Chondrocyte (in vitro differentiated cells): ENCODE results near the gene ECHDC3. TPM values are rescaled to one million over a fixed set of nuclear protein-coding genes. Genes with fewer than 3 reads are reported as not detected.

Experiments used
- DNase-seq: peaks from one replicate; pipeline ENCODE4 v3.0.0; 2021; ENCODE audit warnings: mixed read lengths, low spot score
- H3K27ac Mint-ChIP-seq: one replicate; pipeline ENCODE4 v1.8.0; 2021; ENCODE audit warnings: mild to moderate bottlenecking, moderate library complexity, mixed read lengths; ENCODE audit not compliant: unreplicated experiment
- H3K27me3 Mint-ChIP-seq: 2 replicates; pipeline ENCODE4 v1.8.0; 2021; ENCODE audit warnings: low read depth, mixed read lengths
- H3K36me3 Mint-ChIP-seq: 2 replicates; pipeline ENCODE4 v1.8.0; 2021; ENCODE audit warnings: low read depth, mixed read lengths
- H3K4me1 Mint-ChIP-seq: 2 replicates; pipeline ENCODE4 v1.8.0; 2021; ENCODE audit warnings: low read depth, mild to moderate bottlenecking, mixed read lengths
- H3K4me3 Mint-ChIP-seq: one replicate; pipeline ENCODE4 v1.8.0; 2021; ENCODE audit warnings: mild to moderate bottlenecking, moderate library complexity, mixed read lengths; ENCODE audit not compliant: unreplicated experiment
- H3K9me3 Mint-ChIP-seq: 2 replicates; pipeline ENCODE4 v1.8.0; 2021; ENCODE audit warnings: low read depth, mixed read lengths
- long read RNA-seq: library from polyadenylated mRNA; stranded (forward); transcript quantifications from one replicate; pipeline ENCODE4 v2.0.0, GENCODE V29; 2021
- total RNA-seq: library from RNA; stranded (reverse); gene quantifications from 3 replicates; pipeline ENCODE4 v1.2.1, GENCODE V29; 2021
- TF ChIP-seq, protein P1 (sequence below): fragments of 200-600 bp; sonication (generic); IDR thresholded peaks from 2 replicates; pipeline ENCODE4 v1.5.0; 2021; ENCODE audit warnings: antibody characterized with exemption, mild to moderate bottlenecking, moderate library complexity

Gene ECHDC3, protein sequence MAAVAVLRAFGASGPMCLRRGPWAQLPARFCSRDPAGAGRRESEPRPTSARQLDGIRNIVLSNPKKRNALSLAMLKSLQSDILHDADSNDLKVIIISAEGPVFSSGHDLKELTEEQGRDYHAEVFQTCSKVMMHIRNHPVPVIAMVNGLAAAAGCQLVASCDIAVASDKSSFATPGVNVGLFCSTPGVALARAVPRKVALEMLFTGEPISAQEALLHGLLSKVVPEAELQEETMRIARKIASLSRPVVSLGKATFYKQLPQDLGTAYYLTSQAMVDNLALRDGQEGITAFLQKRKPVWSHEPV
- 0.41 to 6.5 TPM (median 5.7 TPM) in 3 replicates for total RNA-seq
- long read RNA-seq, transcript ECHDC3-201 (5 exons, 1,649 nt), result major isoform, 19 of 24 reads
- long read RNA-seq, partial matches to known transcripts, result 2 of 24 reads
- long read RNA-seq, other reads (novel, unspliced or antisense), result 3 of 24 reads

DNA sequence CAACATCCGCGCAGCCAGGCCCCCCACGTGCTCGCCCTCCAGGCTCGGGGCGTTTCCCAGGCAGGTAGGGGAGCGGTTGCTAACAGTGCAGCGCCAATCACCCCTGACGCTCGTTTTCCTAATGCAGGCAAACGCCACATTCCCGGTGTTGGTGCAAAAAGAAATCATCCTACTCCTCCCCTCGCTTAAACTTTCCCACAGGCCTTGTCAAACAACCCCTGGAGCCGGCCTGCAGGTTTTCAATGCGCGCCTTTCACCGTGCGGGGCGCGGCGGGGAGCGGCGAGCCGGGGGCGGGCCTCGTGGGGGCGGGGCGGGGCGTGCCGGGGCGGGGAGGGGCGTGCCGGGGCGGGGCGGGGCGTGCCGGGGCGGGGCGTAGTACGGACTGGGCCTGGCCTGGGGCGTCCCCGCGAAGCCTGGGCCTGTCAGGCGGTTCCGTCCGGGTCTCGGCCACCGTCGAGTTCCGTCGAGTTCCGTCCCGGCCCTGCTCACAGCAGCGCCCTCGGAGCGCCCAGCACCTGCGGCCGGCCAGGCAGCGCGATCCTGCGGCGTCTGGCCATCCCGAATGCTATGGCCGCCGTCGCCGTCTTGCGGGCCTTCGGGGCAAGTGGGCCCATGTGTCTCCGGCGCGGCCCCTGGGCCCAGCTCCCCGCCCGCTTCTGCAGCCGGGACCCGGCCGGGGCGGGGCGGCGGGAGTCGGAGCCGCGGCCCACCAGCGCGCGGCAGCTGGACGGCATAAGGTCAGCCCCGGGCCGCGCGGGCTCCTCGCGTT lies at the start of gene ECHDC3:
Gene ECHDC3 (plus strand): TSS at position 374 of the 770 bp plus-strand sequence. CDS start 195 bp downstream, at position 569.
- no peak within 1 kb of the TSS for H3K27ac Mint-ChIP-seq
- H3K4me3 Mint-ChIP-seq, result peak within 1 kb of the TSS; percentile 63
- no peaks in the 10 kb centered on the region for H3K27me3 Mint-ChIP-seq
- H3K4me1 Mint-ChIP-seq, result peaks cover 17% of the 10 kb centered on the region
- no peak for DNase-seq
- peaks cover 4% of the 10 kb centered on the region for H3K9me3 Mint-ChIP-seq
- TF ChIP-seq, protein P1, sequence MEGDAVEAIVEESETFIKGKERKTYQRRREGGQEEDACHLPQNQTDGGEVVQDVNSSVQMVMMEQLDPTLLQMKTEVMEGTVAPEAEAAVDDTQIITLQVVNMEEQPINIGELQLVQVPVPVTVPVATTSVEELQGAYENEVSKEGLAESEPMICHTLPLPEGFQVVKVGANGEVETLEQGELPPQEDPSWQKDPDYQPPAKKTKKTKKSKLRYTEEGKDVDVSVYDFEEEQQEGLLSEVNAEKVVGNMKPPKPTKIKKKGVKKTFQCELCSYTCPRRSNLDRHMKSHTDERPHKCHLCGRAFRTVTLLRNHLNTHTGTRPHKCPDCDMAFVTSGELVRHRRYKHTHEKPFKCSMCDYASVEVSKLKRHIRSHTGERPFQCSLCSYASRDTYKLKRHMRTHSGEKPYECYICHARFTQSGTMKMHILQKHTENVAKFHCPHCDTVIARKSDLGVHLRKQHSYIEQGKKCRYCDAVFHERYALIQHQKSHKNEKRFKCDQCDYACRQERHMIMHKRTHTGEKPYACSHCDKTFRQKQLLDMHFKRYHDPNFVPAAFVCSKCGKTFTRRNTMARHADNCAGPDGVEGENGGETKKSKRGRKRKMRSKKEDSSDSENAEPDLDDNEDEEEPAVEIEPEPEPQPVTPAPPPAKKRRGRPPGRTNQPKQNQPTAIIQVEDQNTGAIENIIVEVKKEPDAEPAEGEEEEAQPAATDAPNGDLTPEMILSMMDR, result no peak
- peaks cover 8% of the 10 kb centered on the region for H3K36me3 Mint-ChIP-seq

DNA sequence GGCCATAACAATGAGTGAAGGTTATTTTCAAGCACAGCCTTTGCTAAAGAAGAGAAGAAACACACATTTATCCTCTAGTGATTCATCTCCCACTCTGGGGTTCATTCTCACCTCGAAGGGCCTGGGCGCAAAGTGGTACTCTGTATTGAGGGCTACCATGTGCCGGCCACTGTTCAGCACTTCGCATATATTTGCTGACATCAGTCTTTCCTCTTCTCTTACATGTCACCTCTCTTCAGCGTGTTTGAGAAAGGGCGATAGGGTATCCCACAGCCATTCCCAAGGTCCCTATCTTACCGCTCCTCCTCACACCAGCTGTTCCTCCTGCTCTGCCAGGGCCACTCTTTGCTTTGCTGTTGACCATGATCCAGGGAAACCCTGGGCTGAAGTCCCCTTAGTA lies 48.8 kb upstream of the ECHDC3 start:
- H3K4me1 Mint-ChIP-seq, result no peaks in the 10 kb centered on the region
- no peak overlapping the region for H3K4me3 Mint-ChIP-seq
- TF ChIP-seq, protein P1, result no peak
- no peaks in the 10 kb centered on the region for H3K36me3 Mint-ChIP-seq
- no peak overlapping the region for H3K27ac Mint-ChIP-seq
- peak; percentile 15 for DNase-seq
- no peaks in the 10 kb centered on the region for H3K9me3 Mint-ChIP-seq
- H3K27me3 Mint-ChIP-seq, result peaks cover 3% of the 10 kb centered on the region

DNA sequence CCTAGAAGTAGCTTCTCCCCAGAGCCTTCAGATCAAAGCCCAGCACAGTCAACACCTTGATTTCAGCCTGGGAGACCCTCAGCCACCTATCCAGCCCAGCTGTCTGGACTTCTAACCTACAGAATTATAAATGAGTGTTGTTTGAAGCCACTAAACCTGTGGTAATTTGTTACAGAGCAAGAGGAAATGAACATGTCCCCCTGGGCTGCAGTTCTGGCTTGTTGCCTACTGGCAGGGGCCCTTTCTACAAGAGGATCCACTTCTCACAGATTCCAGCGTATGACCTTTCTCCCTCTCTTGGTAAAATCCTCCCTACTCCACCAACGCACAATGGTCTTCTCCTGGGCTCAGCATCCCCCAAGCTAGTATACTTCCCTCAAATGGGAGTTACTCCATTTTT lies 46.4 kb upstream of the ECHDC3 start:
- Mint-ChIP-seq H3K27me3 (peaks cover 3% of the 10 kb centered on the region), H3K27ac (no peak overlapping the region), H3K4me3 (no peak overlapping the region), H3K4me1 (no peaks in the 10 kb centered on the region), H3K9me3 (no peaks in the 10 kb centered on the region), H3K36me3 (no peaks in the 10 kb centered on the region)
- DNase-seq, result no peak
- TF ChIP-seq, protein P1, result no peak

DNA sequence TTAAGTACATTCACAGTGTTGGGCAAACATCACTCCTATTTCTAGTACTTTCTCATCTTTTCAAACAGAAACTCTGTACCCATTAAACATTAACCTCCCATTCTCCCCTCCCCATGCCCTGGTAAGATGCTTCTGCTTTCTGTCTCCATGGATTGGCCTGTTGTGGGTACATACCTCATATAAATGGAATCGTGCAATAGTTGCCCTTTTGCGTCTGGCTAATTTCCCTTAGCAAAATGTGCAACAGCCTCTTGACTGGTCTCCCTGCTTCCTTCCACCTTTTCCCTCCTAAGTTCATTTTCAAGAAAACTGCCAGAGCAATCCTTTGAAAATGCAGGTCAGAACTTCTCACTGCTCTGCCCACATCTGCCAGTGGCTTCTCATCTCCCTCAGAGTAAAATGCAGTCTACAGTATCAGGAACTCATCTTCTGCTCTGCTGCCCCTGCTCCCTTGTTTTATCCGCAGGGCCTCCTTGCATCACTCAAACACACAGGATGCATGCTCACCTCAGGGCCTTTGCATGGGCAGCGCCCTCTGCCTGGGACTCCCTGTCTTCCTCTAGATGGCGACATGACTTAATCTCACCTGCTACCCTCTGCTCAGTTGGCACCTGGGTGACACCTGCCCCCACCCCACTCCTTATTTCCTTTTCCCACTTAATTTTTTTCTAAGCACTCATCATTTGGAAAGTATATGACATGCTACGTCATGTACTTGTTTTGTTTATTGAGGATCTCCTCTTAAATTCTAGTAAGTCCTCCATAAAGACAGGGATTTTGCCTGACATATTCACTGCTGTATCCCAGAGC lies 44.3 kb upstream of the ECHDC3 start:
- Mint-ChIP-seq H3K27me3 (no peaks in the 10 kb centered on the region), H3K9me3 (no peaks in the 10 kb centered on the region), H3K4me1 (no peaks in the 10 kb centered on the region), H3K36me3 (no peaks in the 10 kb centered on the region), H3K27ac (no peak overlapping the region), H3K4me3 (no peak overlapping the region)
- DNase-seq, result no peak
- TF ChIP-seq, protein P1, result no peak
